Prostate gland (tissue), 2 donors: Measurements from ENCODE around the gene MTHFR. TPM values are rescaled to one million over a fixed set of nuclear protein-coding genes. Genes with fewer than 3 reads are reported as not detected.

ENCODE experiments used
- DNase-seq: peaks from one replicate; pipeline ENCODE4 v3.0.0-alpha.2; 2019; ENCODE audit warnings: low spot score
- H3K27ac ChIP-seq, 2 donors: fragments of 200-600 bp; sonication (generic); 2 replicates each; pipeline ENCODE4 v1.5.1; 2017 to 2019
- H3K27me3 ChIP-seq: fragments of 200-600 bp; sonication (generic); replicated peaks from 2 replicates; pipeline ENCODE4 v1.5.1; 2019; ENCODE audit not compliant: insufficient read depth
- H3K36me3 ChIP-seq, 2 donors: fragments of 200-600 bp; sonication (generic); 1 replicate in 1 of 2; 2 replicates in 1 of 2; pipeline versions ENCODE4 v1.5.1 to v1.8.1; 2017 to 2019
- H3K4me1 ChIP-seq: fragments of 200-600 bp; sonication (generic); replicated peaks from 2 replicates; pipeline ENCODE4 v1.5.1; 2019
- H3K4me3 ChIP-seq, 2 donors: fragments of 200-600 bp; sonication (generic); 2 replicates each; pipeline ENCODE4 v1.5.1; 2017 to 2019
- H3K9me3 ChIP-seq: fragments of 200-600 bp; sonication (generic); 2 replicates; pipeline ENCODE4 v1.5.1; 2017
- CTCF ChIP-seq, 4 experiments: fragments of 200-600 bp in 2 of 4; fragments of 450-650 bp in 2 of 4; sonication (generic) in 2 of 4; IDR thresholded peaks; 1 replicate in 3 of 4; 2 replicates in 1 of 4; pipeline ENCODE4 v1.5.1; 2016 to 2019; ENCODE audit warnings: antibody characterized with exemption in 4 of 4, mild to moderate bottlenecking in 2 of 4, moderate library complexity in 2 of 4
- POLR2A ChIP-seq: fragments of 450-650 bp; IDR thresholded peaks from one replicate; pipeline ENCODE4 v1.6.1; 2016; ENCODE audit warnings: antibody characterized with exemption, mild to moderate bottlenecking
- POLR2AphosphoS5 ChIP-seq: sonication (generic); formaldehyde crosslinking; IDR thresholded peaks from one replicate; pipeline ENCODE4 v1.6.1; 2017; ENCODE audit warnings: antibody characterized with exemption
- WGBS: methylation state at CpG from one replicate; pipeline ENCODE4 v1.1.5; 2018; 5-methylcytosine and 5-hydroxymethylcytosine counted together
- intact Hi-C: fragments of 100-400 bp; cut with DNase I; formaldehyde crosslinking; loops from one replicate; pipeline ENCODE4 v1.14.2; 2022
- total RNA-seq, 2 donors: library from RNA; depleted of rRNA; stranded (reverse); fragments of >200 nt; gene quantifications; one replicate each; pipeline ENCODE4 v1.1.0, GENCODE V29; 2016

Gene MTHFR
- total RNA-seq, 2 donors from 2014 or later = 27.6 to 75.0 TPM

DNA sequence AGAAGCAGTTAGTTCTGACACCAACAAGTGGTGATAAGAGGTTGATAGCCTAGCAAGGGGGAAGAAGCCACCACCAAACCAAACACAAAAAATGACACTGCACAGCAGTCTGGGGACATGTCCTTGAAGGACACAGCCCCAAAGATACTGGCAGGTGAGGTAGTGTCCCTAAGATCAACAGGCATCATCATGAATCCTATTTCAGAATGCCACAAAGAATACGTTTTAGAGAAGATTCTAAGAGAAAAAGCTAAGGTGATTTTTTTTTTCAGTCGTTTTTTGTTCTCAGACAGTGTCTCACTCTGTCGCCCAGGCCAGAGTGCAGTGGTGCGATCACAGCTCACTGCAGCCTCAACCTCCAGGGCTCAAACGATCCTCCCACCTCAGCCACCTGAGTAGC lies 19.6 kb downstream of the MTHFR start:
- Histone ChIP-seq H3K36me3 (no peaks in the 10 kb centered on the region), H3K27ac (no peak overlapping the region), H3K9me3 (no peaks in the 10 kb centered on the region), H3K27me3 (no peaks in the 10 kb centered on the region), H3K4me3 (no peak overlapping the region), H3K4me1 (peaks cover 8% of the 10 kb centered on the region)
- TF ChIP-seq POLR2A = no peak
- no peak for TF ChIP-seq POLR2AphosphoS5
- TF ChIP-seq CTCF (IDR thresholded peaks at IDR 0.05) = no peak
- WGBS = 53% methylated on average over 5 of the region's 5 CpGs
- intact Hi-C loops = loop anchor here (5.0 kb wide), 1 partner anchor 49 kb away; the partner anchor contains the start of gene AGTRAP
- DNase-seq = no peak

DNA sequence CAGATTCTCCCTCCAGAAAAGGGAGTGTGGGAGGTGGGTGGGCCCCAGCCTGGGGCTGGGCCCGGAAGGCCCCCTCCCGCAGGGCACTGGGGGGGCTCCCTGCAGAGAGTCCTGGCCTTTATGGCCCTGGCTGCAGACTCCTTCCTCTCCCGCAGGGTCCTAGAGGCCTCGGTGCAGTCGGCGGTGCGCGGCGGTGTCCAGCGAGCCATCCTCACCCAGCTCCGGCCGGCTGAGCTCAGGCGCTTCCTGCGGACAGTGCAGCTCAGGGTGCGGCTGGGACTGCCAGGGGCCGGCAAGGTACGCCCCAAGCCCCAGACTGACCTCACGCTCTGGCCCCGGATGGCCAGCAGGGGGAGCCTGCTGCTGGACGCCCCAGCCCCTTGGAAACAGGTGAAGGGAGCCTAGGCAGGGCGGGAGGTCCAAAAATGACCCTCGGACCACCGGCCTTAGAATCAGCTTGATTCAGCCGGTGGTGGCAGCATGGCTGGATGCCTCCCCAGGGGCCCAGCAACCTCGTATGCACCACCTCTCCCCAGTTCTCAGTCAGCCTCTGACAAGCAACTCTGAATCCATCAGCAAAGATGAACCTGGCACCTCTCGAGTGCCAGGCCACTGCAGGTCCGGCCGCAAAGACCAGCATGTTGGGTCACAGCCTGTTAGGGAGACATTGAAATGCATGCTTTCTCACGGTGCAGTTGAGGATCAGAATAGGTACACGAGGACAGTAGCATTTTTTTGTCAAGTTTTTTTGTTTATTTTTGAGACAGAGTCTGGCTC lies 20.6 kb downstream of the MTHFR start:
- DNase-seq = peak; percentile 49

DNA sequence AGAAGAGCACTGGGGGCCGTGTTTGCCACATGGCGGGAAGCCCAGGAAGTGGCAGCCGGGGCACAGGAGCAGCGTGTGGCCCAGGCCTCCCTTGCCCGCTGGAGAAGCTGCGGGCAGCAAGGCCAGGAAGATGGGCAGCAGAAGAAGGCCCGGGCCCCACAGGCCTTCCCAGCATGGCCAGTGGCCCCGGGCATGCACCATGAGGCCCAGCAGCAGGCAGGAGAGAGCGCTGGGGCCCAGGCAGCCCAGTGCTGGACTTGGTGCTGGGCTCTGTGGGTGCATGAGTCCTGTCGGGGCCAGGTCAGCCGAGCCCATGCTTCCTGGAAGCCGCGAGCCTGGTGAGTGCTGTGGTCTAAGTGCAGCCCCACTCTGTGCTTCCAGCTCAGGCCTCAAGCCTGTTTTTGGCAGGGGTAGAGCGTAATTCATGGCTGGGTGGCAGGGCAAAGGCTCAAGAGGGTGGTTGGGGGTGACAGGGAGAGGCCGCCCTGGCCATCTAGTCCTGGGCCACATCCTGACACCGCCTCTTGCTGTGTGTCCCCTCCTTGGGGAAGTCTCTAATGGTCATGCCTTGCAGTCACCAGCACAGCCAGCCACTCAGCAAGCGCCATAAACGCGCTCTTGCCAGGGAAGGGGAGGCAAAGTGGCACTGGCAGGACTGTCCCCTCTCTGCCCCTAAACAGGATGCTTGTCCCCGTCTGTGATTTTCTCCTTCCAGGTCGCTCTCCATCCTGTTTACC lies 21.3 kb downstream of the MTHFR start:
- no peaks in the 10 kb centered on the region for H3K36me3 ChIP-seq
- peaks cover 8% of the 10 kb centered on the region for H3K4me1 ChIP-seq
- WGBS = 72% methylated on average over 21 of the region's 21 CpGs
- no peaks in the 10 kb centered on the region for H3K9me3 ChIP-seq
- DNase-seq = no peak
- H3K27ac ChIP-seq = peak overlapping the region; percentile 37 to 54
- intact Hi-C loops = no loop called here
- no peak for TF ChIP-seq POLR2A
- TF ChIP-seq POLR2AphosphoS5 = no peak
- TF ChIP-seq CTCF (IDR thresholded peaks at IDR 0.05) = no peak
- H3K4me3 ChIP-seq = no peak overlapping the region
- H3K27me3 ChIP-seq = no peaks in the 10 kb centered on the region

More for the DNA sequence above, 20.6 kb downstream of the MTHFR start:
- no peak overlapping the region for H3K4me3 ChIP-seq
- no peaks in the 10 kb centered on the region for H3K9me3 ChIP-seq
- intact Hi-C loops = loop anchor here (5.0 kb wide), 1 partner anchor 48 kb away; the partner anchor contains the start of gene AGTRAP
- peaks cover 8% of the 10 kb centered on the region for H3K4me1 ChIP-seq
- 28% methylated on average over 9 of the region's 30 CpGs for WGBS
- H3K27ac ChIP-seq = peak overlapping the region; percentile 37 to 54
- H3K27me3 ChIP-seq = no peaks in the 10 kb centered on the region
- TF ChIP-seq POLR2A (peak; percentile 29), CTCF (IDR thresholded peaks at IDR 0.05) (peak; percentile 62 to 90 (median 74)), POLR2AphosphoS5 (peak; percentile 19)
- no peaks in the 10 kb centered on the region for H3K36me3 ChIP-seq

GRCh38 chr1:11783556-11783955 lies 22.2 kb downstream of the MTHFR start:
- no peak for DNase-seq
- Histone ChIP-seq H3K27ac (no peak overlapping the region), H3K4me1 (peaks cover 8% of the 10 kb centered on the region), H3K9me3 (no peaks in the 10 kb centered on the region), H3K4me3 (no peak overlapping the region), H3K36me3 (no peaks in the 10 kb centered on the region), H3K27me3 (no peaks in the 10 kb centered on the region)
- intact Hi-C loops = no loop called here
- WGBS = 92% methylated on average over 6 of the region's 6 CpGs
- no peak for TF ChIP-seq POLR2AphosphoS5
- no peak for TF ChIP-seq POLR2A
- TF ChIP-seq CTCF (IDR thresholded peaks at IDR 0.05) = no peak
